ENCODE data around the gene ZNF292. TPM values are rescaled to one million over a fixed set of nuclear protein-coding genes. Genes with fewer than 3 reads are reported as not detected.
A peak's percentile ranks its signal among the peaks of the same experiment; 100 is the strongest.

ZNF292 gene
- total RNA-seq, 2 experiments from 2014 or later: 81.5 to 82.5 TPM

- Mint-ChIP-seq H3K9me3 (no peaks in the 10 kb centered on the region), H3K27me3 (no peaks in the 10 kb centered on the region)
- intact Hi-C loops (cut with DNase I, micrococcal nuclease): no loop called here
Measured at GRCh38 chr6:87180105-87180728, 24.9 kb downstream of the ZNF292 start.

GRCh38 chr6:87181903-87182302, 26.5 kb downstream of the ZNF292 start:
- ATAC-seq (ENCODE audit: poor library complexity) (no peak), DNase-seq (no peak)
- H3K27ac Mint-ChIP-seq: no peak overlapping the region
- peaks cover 80% of the 10 kb centered on the region for H3K4me1 Mint-ChIP-seq (ENCODE audit: low read depth)
- H3K9me3 Mint-ChIP-seq: no peaks in the 10 kb centered on the region
- no peaks in the 10 kb centered on the region for H3K27me3 ChIP-seq (ENCODE audit: control insufficient read depth in 1 of 2, insufficient read depth in 2 of 2, low read length in 2 of 2)
- H3K27me3 Mint-ChIP-seq: no peaks in the 10 kb centered on the region
- POLR2A ChIA-PET: no interaction called here
- H3K36me3 Mint-ChIP-seq (ENCODE audit: low read depth): peaks cover 68% of the 10 kb centered on the region
- no peaks in the 10 kb centered on the region for H3K9me3 ChIP-seq (ENCODE audit: control insufficient read depth in 1 of 2, insufficient read depth in 1 of 2, low read length in 2 of 2)
- H3K36me3 ChIP-seq (ENCODE audit: insufficient read depth, low read length): peaks cover 10% of the 10 kb centered on the region
- peaks cover 24% of the 10 kb centered on the region for H3K4me1 ChIP-seq (ENCODE audit: insufficient read depth, low read length)
- CTCF ChIA-PET: no interaction called here
- no peak overlapping the region for H3K4me3 ChIP-seq (ENCODE audit: low read length)
- H3K4me3 Mint-ChIP-seq: no peak overlapping the region
- intact Hi-C loops (cut with DNase I, micrococcal nuclease): no loop called here
- no peak for TF ChIP-seq CTCF (IDR thresholded peaks at IDR 0.05)
- H3K27ac ChIP-seq (ENCODE audit: low read depth in 1 of 2, low read length in 2 of 2): no peak overlapping the region

More at GRCh38 chr6:87180105-87180728, 24.9 kb downstream of the ZNF292 start:
- peaks cover 85% of the 10 kb centered on the region for H3K4me1 Mint-ChIP-seq (ENCODE audit: low read depth)
- Histone ChIP-seq H3K36me3 (ENCODE audit: insufficient read depth, low read length) (peaks cover 13% of the 10 kb centered on the region), H3K9me3 (ENCODE audit: control insufficient read depth in 1 of 2, insufficient read depth in 1 of 2, low read length in 2 of 2) (no peaks in the 10 kb centered on the region), H3K4me3 (ENCODE audit: low read length) (no peak overlapping the region), H3K27ac (ENCODE audit: low read depth in 1 of 2, low read length in 2 of 2) (no peak overlapping the region), H3K4me1 (ENCODE audit: insufficient read depth, low read length) (peaks cover 33% of the 10 kb centered on the region), H3K27me3 (ENCODE audit: control insufficient read depth in 1 of 2, insufficient read depth in 2 of 2, low read length in 2 of 2) (no peaks in the 10 kb centered on the region)
- no peak overlapping the region for H3K4me3 Mint-ChIP-seq
- no peak for ATAC-seq (ENCODE audit: poor library complexity)
- POLR2A ChIA-PET: no interaction called here
- DNase-seq: no peak
- TF ChIP-seq CTCF (IDR thresholded peaks at IDR 0.05): no peak
- H3K27ac Mint-ChIP-seq: no peak overlapping the region
- peaks cover 68% of the 10 kb centered on the region for H3K36me3 Mint-ChIP-seq (ENCODE audit: low read depth)
- CTCF ChIA-PET: interaction anchor here (0.7 kb wide), 1 partner anchor 32 kb away, joined by 3 read pairs; no protein-coding TSS in a partner anchor

- no peaks in the 10 kb centered on the region for H3K9me3 Mint-ChIP-seq
Measured at GRCh38 chr6:87182321-87182720, 27.0 kb downstream of the ZNF292 start.

More at GRCh38 chr6:87182321-87182720, 27.0 kb downstream of the ZNF292 start:
- Histone ChIP-seq H3K4me1 (ENCODE audit: insufficient read depth, low read length) (peaks cover 22% of the 10 kb centered on the region), H3K27me3 (ENCODE audit: control insufficient read depth in 1 of 2, insufficient read depth in 2 of 2, low read length in 2 of 2) (no peaks in the 10 kb centered on the region), H3K27ac (ENCODE audit: low read depth in 1 of 2, low read length in 2 of 2) (no peak overlapping the region), H3K9me3 (ENCODE audit: control insufficient read depth in 1 of 2, insufficient read depth in 1 of 2, low read length in 2 of 2) (no peaks in the 10 kb centered on the region), H3K4me3 (ENCODE audit: low read length) (no peak overlapping the region), H3K36me3 (ENCODE audit: insufficient read depth, low read length) (peaks cover 10% of the 10 kb centered on the region)
- Mint-ChIP-seq H3K27ac (no peak overlapping the region), H3K4me1 (ENCODE audit: low read depth) (peaks cover 80% of the 10 kb centered on the region), H3K4me3 (no peak overlapping the region), H3K36me3 (ENCODE audit: low read depth) (peaks cover 64% of the 10 kb centered on the region), H3K27me3 (no peaks in the 10 kb centered on the region)
- ChIA-PET CTCF (no interaction called here), POLR2A (no interaction called here)
- peak in 1 of 14 experiments; percentile 12 for DNase-seq
- no peak for TF ChIP-seq CTCF (IDR thresholded peaks at IDR 0.05)
- intact Hi-C loops (cut with DNase I, micrococcal nuclease): no loop called here
- no peak for ATAC-seq (ENCODE audit: poor library complexity)
